ENCODE measurements around the gene ATP11A.

DNA sequence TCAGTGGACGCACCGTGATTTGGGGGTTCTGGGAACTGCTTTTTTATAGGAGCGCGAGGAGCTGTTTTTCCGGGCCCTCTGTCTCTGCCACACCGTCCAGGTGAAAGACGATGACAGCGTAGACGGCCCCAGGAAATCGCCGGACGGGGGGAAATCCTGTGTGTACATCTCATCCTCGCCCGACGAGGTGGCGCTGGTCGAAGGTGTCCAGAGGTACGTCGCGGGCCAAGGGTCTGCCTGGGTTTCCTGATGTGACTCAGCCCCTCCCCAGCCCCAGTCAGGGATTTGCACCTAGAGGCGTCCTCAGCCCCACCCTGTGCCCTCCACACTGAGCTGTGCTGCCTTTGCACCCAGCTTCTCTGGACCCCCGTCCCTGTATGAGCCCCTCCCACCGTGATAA, 143.0 kb downstream of the ATP11A start:
- TF ChIP-seq PHB2 (IDR thresholded peaks at IDR 0.05; ENCODE audit: low read depth) = no peak
- TF ChIP-seq GABPB1 (CRISPR knock-in tag; IDR thresholded peaks at IDR 0.05) = no peak
- no peak for TF ChIP-seq SMARCA4 (IDR thresholded peaks at IDR 0.05)
- TF ChIP-seq TARDBP (IDR thresholded peaks at IDR 0.05) = no peak
- no peak for TF ChIP-seq TAF1 (IDR thresholded peaks at IDR 0.05; ENCODE audit: control insufficient read depth, extremely low read depth, insufficient read depth, low read length, severe bottlenecking)
- TF ChIP-seq, protein P1, sequence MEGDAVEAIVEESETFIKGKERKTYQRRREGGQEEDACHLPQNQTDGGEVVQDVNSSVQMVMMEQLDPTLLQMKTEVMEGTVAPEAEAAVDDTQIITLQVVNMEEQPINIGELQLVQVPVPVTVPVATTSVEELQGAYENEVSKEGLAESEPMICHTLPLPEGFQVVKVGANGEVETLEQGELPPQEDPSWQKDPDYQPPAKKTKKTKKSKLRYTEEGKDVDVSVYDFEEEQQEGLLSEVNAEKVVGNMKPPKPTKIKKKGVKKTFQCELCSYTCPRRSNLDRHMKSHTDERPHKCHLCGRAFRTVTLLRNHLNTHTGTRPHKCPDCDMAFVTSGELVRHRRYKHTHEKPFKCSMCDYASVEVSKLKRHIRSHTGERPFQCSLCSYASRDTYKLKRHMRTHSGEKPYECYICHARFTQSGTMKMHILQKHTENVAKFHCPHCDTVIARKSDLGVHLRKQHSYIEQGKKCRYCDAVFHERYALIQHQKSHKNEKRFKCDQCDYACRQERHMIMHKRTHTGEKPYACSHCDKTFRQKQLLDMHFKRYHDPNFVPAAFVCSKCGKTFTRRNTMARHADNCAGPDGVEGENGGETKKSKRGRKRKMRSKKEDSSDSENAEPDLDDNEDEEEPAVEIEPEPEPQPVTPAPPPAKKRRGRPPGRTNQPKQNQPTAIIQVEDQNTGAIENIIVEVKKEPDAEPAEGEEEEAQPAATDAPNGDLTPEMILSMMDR (IDR thresholded peaks at IDR 0.05 in 2 of 3, conservative IDR thresholded peaks at IDR 0.05 in 1 of 3; ENCODE audit: insufficient read depth in 2 of 3, low read depth in 1 of 3, low read length in 3 of 3) = no peak
- TF ChIP-seq CBFB (CRISPR knock-in tag; IDR thresholded peaks at IDR 0.05) = no peak
